Mesothelial cell of epicardium (in vitro differentiated cells): ENCODE results near the gene FHIT. TPM values are rescaled to one million over a fixed set of nuclear protein-coding genes. Genes with fewer than 3 reads are reported as not detected.

ENCODE experiments used
- DNase-seq, 2 experiments: peaks; one replicate each; pipeline ENCODE4 v3.0.0; 2021; ENCODE audit warnings: low spot score in 2 of 2; ENCODE audit not compliant: unreplicated experiment in 2 of 2
- H3K27ac Mint-ChIP-seq: 2 replicates; pipeline ENCODE4 v1.8.0; 2021; ENCODE audit warnings: mixed read lengths
- H3K27me3 Mint-ChIP-seq: 2 replicates; pipeline ENCODE4 v1.8.0; 2021; ENCODE audit warnings: low read depth, mixed read lengths
- H3K36me3 Mint-ChIP-seq: 2 replicates; pipeline ENCODE4 v1.8.0; 2021; ENCODE audit warnings: mixed read lengths
- H3K4me1 Mint-ChIP-seq: 2 replicates; pipeline ENCODE4 v1.8.0; 2021; ENCODE audit warnings: mixed read lengths
- H3K4me3 Mint-ChIP-seq: 2 replicates; pipeline ENCODE4 v1.8.0; 2021; ENCODE audit warnings: mild to moderate bottlenecking, moderate library complexity, mixed read lengths
- H3K9me3 Mint-ChIP-seq: 2 replicates; pipeline ENCODE4 v1.8.0; 2021; ENCODE audit warnings: mixed read lengths
- total RNA-seq: library from RNA; stranded (reverse); gene quantifications from 3 replicates; pipeline ENCODE4 v1.2.1, GENCODE V29; 2021
- TF ChIP-seq, protein P1 (sequence below): fragments of 200-600 bp; sonication (generic); IDR thresholded peaks from one replicate; pipeline ENCODE4 v1.5.0; 2021; ENCODE audit warnings: antibody characterized with exemption; ENCODE audit not compliant: unreplicated experiment

Gene FHIT
- total RNA-seq, 1 donor from 2014 or later: 10.7 TPM

DNA sequence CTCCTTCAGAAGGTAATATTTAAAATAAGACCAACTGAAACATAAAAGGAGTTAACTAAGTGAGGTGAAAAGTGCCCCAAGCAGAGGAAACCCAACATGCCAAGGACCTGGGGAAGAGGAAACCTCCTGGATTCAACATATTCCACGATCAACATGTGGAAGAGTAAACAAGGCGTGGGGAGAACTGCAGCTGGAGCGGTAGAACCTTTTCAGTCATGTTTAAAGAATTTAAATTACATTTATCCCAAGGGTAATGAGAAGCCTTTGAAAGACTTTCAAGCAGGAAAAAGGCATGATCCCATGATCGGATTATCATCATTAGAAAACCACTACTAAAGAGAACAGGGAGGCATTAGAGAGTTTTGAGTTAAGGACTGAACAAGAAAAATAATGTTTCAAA lies 330.7 kb downstream of the FHIT start:
- H3K27ac Mint-ChIP-seq: no peak overlapping the region
- TF ChIP-seq, protein P1, sequence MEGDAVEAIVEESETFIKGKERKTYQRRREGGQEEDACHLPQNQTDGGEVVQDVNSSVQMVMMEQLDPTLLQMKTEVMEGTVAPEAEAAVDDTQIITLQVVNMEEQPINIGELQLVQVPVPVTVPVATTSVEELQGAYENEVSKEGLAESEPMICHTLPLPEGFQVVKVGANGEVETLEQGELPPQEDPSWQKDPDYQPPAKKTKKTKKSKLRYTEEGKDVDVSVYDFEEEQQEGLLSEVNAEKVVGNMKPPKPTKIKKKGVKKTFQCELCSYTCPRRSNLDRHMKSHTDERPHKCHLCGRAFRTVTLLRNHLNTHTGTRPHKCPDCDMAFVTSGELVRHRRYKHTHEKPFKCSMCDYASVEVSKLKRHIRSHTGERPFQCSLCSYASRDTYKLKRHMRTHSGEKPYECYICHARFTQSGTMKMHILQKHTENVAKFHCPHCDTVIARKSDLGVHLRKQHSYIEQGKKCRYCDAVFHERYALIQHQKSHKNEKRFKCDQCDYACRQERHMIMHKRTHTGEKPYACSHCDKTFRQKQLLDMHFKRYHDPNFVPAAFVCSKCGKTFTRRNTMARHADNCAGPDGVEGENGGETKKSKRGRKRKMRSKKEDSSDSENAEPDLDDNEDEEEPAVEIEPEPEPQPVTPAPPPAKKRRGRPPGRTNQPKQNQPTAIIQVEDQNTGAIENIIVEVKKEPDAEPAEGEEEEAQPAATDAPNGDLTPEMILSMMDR: no peak
- peaks cover 9% of the 10 kb centered on the region for H3K9me3 Mint-ChIP-seq
- DNase-seq: no peak
- no peaks in the 10 kb centered on the region for H3K27me3 Mint-ChIP-seq
- peaks cover 3% of the 10 kb centered on the region for H3K36me3 Mint-ChIP-seq
- peaks cover 5% of the 10 kb centered on the region for H3K4me1 Mint-ChIP-seq
- H3K4me3 Mint-ChIP-seq: no peak overlapping the region

DNA sequence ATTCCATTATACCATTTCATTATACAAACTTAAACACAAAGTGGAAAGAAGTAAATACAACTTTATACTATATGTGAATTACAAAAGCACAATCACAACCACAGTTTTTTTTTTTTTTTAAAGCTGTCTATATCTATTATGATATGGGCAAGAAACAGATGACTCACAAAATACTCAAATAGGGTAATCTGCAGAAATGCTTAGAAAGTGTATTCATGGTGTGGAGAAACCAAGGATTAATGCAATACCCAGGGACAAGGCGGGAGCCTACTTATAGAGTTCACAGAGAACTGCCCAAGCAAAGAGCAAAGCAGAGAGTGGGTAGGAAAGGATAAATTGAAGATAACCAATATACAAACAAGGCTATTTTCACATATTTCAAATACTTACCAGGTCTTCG lies 332.0 kb downstream of the FHIT start:
- Mint-ChIP-seq H3K36me3 (no peaks in the 10 kb centered on the region), H3K4me1 (peaks cover 5% of the 10 kb centered on the region), H3K4me3 (no peak overlapping the region), H3K27ac (no peak overlapping the region), H3K27me3 (no peaks in the 10 kb centered on the region), H3K9me3 (no peaks in the 10 kb centered on the region)
- TF ChIP-seq, protein P1: no peak
- DNase-seq: no peak

DNA sequence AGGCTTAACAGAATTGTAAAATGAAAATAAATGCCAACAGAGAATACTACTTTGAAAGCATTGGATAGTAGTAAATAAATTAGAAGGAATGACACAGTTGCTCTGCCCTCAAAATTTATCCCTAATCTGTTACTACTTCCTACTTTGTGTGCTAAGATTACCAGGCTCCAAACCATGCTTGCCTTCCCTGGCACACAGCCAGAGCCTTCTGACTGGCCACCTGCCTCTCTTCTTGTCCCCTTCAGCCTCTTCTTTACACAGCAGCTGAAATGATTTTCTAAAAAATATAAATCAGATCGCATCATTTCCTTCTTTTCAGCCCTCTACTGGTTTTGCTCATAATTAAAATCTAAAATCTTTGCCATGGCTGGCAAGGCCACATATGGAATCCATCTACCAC lies 334.1 kb downstream of the FHIT start:
- DNase-seq: no peak
- H3K4me3 Mint-ChIP-seq: no peak overlapping the region
- H3K27me3 Mint-ChIP-seq: no peaks in the 10 kb centered on the region
- peaks cover 5% of the 10 kb centered on the region for H3K4me1 Mint-ChIP-seq
- TF ChIP-seq, protein P1: no peak
- H3K27ac Mint-ChIP-seq: no peak overlapping the region
- peaks cover 2% of the 10 kb centered on the region for H3K36me3 Mint-ChIP-seq
- H3K9me3 Mint-ChIP-seq: peaks cover 10% of the 10 kb centered on the region

DNA sequence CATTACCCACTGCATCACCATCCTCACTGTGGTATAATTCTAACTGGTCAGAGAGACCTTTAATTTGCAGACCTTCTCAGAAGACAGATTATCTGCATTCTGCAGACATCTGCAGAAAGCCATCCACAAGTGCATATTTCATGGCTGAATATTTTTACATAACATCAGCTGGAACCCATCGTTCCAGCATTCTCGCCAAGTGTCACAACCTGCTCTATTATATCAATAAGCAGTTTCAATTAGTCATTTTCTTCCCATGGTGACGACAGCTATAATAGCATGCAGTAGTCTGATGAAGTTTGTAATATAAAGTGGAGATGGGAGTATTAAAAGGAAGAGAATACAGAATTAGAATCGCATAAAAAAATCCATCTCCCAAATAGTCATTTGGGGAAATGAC lies 334.7 kb downstream of the FHIT start:
- no peaks in the 10 kb centered on the region for H3K27me3 Mint-ChIP-seq
- TF ChIP-seq, protein P1: no peak
- H3K4me3 Mint-ChIP-seq: no peak overlapping the region
- H3K27ac Mint-ChIP-seq: no peak overlapping the region
- H3K9me3 Mint-ChIP-seq: peaks cover 15% of the 10 kb centered on the region
- H3K36me3 Mint-ChIP-seq: peaks cover 3% of the 10 kb centered on the region
- H3K4me1 Mint-ChIP-seq: peaks cover 5% of the 10 kb centered on the region
- DNase-seq: no peak

DNA sequence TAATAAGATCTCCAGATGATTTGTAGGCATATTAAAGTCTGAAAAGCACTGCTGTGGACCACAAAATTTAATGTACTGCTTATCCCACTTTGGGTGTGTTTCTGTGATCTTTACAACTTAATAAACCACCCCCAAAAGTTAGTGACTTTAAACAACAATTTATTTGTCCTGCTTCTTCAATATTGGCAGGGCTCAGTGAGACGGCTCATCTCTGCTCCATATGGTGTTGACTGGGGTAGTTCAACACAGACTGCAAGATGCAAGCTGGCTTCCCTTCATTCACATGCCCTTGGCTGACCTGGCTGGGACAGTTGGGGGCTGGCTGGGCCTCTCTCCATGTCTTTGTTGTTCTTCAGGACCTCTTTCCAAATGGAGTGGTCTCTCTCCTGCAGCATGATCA lies 337.8 kb downstream of the FHIT start:
- Mint-ChIP-seq H3K27me3 (no peaks in the 10 kb centered on the region), H3K4me1 (peaks cover 8% of the 10 kb centered on the region), H3K27ac (no peak overlapping the region), H3K4me3 (no peak overlapping the region), H3K36me3 (peaks cover 7% of the 10 kb centered on the region), H3K9me3 (peaks cover 19% of the 10 kb centered on the region)
- TF ChIP-seq, protein P1: no peak
- DNase-seq: no peak

DNA sequence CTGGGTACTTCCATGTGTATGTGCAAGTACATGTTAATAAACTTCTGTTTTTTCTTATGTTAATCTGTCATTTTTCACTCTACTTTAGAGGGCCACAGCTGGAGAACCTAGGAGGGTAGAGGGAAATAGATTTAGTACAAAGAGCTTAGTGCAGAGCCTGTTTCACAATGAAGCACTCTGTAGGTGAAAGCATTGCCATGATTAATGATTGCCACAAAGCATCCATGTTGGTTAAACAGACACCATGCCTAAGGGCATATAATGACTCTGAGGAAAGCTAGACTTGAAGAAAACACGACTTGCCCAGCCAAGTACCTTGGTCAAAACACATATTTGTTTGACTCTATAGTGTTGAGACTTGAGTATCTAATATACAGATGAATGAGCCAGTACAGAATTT lies 338.4 kb downstream of the FHIT start:
- H3K4me3 Mint-ChIP-seq: no peak overlapping the region
- no peak for DNase-seq
- TF ChIP-seq, protein P1: no peak
- H3K27ac Mint-ChIP-seq: no peak overlapping the region
- peaks cover 19% of the 10 kb centered on the region for H3K9me3 Mint-ChIP-seq
- H3K27me3 Mint-ChIP-seq: no peaks in the 10 kb centered on the region
- peaks cover 9% of the 10 kb centered on the region for H3K4me1 Mint-ChIP-seq
- peaks cover 7% of the 10 kb centered on the region for H3K36me3 Mint-ChIP-seq
